Measurements from ENCODE around the gene POU2F1.

The POU2F1 gene

DNA sequence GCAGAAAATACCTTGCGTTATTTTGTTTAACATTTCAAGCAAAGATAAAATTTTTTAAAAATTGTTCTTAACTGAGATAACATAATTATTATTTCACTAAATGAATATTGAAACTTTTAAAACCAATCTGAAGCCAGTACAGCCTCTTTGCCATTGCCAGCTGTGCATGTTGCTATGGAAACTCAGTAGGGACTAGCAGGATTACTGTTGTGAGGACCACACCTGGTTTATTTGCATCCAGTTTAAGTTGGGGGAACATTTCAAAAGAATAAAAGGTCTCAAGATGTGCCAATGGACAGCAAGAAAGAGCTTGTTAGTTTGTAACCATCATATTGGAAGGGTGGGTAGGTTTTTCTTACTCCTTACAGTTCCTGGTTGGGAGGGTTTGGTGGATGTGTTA lies 80.7 kb downstream of the POU2F1 start:
- H3K27ac Mint-ChIP-seq = no peak overlapping the region
- H3K36me3 Mint-ChIP-seq (ENCODE audit: low read depth) = no peaks in the 10 kb centered on the region
- no peak overlapping the region for H3K4me3 Mint-ChIP-seq
- H3K9me3 Mint-ChIP-seq = no peaks in the 10 kb centered on the region
- no peaks in the 10 kb centered on the region for H3K4me1 Mint-ChIP-seq
- H3K27me3 Mint-ChIP-seq (ENCODE audit: low read depth) = no peaks in the 10 kb centered on the region
- TF ChIP-seq, protein P1, sequence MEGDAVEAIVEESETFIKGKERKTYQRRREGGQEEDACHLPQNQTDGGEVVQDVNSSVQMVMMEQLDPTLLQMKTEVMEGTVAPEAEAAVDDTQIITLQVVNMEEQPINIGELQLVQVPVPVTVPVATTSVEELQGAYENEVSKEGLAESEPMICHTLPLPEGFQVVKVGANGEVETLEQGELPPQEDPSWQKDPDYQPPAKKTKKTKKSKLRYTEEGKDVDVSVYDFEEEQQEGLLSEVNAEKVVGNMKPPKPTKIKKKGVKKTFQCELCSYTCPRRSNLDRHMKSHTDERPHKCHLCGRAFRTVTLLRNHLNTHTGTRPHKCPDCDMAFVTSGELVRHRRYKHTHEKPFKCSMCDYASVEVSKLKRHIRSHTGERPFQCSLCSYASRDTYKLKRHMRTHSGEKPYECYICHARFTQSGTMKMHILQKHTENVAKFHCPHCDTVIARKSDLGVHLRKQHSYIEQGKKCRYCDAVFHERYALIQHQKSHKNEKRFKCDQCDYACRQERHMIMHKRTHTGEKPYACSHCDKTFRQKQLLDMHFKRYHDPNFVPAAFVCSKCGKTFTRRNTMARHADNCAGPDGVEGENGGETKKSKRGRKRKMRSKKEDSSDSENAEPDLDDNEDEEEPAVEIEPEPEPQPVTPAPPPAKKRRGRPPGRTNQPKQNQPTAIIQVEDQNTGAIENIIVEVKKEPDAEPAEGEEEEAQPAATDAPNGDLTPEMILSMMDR (IDR thresholded peaks at IDR 0.05; ENCODE audit: unreplicated experiment in 3 of 3) = no peak

DNA sequence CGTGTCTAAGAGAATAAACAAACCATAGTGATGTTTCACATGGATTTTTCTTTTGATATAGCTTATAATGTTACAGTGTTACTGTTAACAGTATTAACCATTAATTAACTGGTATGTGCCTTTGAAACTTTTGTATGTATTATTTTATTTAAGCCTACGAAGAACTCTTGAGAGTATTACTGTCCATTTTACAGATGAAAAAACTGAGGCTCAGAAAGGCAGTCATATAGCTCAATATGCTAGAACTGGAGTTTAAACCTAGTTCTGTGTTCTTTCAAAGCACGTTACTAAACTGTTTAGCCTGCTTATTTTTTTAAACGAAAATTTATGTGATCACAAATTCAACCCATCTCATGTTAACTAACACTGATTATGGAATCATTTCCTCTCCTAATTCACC lies 83.5 kb downstream of the POU2F1 start:
- no peak overlapping the region for H3K27ac Mint-ChIP-seq

GRCh38 chr1:167305059-167305705 lies 84.5 kb downstream of the POU2F1 start:
- Mint-ChIP-seq H3K4me3 (no peak overlapping the region), H3K4me1 (no peaks in the 10 kb centered on the region), H3K36me3 (ENCODE audit: low read depth) (no peaks in the 10 kb centered on the region), H3K9me3 (no peaks in the 10 kb centered on the region), H3K27ac (no peak overlapping the region), H3K27me3 (ENCODE audit: low read depth) (no peaks in the 10 kb centered on the region)
- TF ChIP-seq, protein P1 (IDR thresholded peaks at IDR 0.05; ENCODE audit: unreplicated experiment in 3 of 3) = no peak

More for the DNA sequence above, 83.5 kb downstream of the POU2F1 start:
- Mint-ChIP-seq H3K4me3 (no peak overlapping the region), H3K9me3 (no peaks in the 10 kb centered on the region), H3K4me1 (no peaks in the 10 kb centered on the region), H3K27me3 (ENCODE audit: low read depth) (no peaks in the 10 kb centered on the region), H3K36me3 (ENCODE audit: low read depth) (no peaks in the 10 kb centered on the region)
- TF ChIP-seq, protein P1 (IDR thresholded peaks at IDR 0.05; ENCODE audit: unreplicated experiment in 3 of 3) = no peak

- TF ChIP-seq, protein P1 (IDR thresholded peaks at IDR 0.05; ENCODE audit: unreplicated experiment in 3 of 3) = no peak
- H3K36me3 Mint-ChIP-seq (ENCODE audit: low read depth) = no peaks in the 10 kb centered on the region
- no peak overlapping the region for H3K4me3 Mint-ChIP-seq
- no peak overlapping the region for H3K27ac Mint-ChIP-seq
- no peaks in the 10 kb centered on the region for H3K27me3 Mint-ChIP-seq (ENCODE audit: low read depth)
- H3K4me1 Mint-ChIP-seq = no peaks in the 10 kb centered on the region
- H3K9me3 Mint-ChIP-seq = no peaks in the 10 kb centered on the region
These were observed 85.1 kb downstream of the POU2F1 start for GRCh38 chr1:167305706-167306277.

GRCh38 chr1:167310732-167311131 lies 90.0 kb downstream of the POU2F1 start:
- Mint-ChIP-seq H3K4me3 (no peak overlapping the region), H3K27me3 (ENCODE audit: low read depth) (no peaks in the 10 kb centered on the region), H3K27ac (no peak overlapping the region), H3K9me3 (peaks cover under 1% of the 10 kb centered on the region), H3K4me1 (no peaks in the 10 kb centered on the region), H3K36me3 (ENCODE audit: low read depth) (peaks cover 14% of the 10 kb centered on the region)
- TF ChIP-seq, protein P1 (IDR thresholded peaks at IDR 0.05; ENCODE audit: unreplicated experiment in 3 of 3) = no peak

DNA sequence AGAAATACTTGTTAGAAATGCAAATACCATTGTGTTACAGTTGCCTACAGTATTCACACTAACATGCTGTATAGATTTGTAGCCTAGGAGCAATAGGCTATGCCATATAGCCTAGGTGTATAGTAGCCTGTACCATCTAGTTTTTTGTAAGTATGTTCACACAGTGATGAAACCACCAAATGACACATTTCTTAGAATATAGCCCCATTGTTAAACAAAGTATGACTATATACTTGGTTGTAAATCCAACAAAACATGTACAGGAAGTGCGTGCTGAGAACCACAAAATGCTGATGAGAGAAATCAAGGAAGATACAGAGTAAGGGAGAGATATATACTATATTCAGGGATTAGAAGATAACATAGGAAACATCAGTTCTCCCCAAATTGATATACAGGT lies 92.2 kb downstream of the POU2F1 start:
- peaks cover 33% of the 10 kb centered on the region for H3K36me3 Mint-ChIP-seq (ENCODE audit: low read depth)
- TF ChIP-seq, protein P1 (IDR thresholded peaks at IDR 0.05; ENCODE audit: unreplicated experiment in 3 of 3) = no peak
- no peaks in the 10 kb centered on the region for H3K27me3 Mint-ChIP-seq (ENCODE audit: low read depth)
- no peak overlapping the region for H3K27ac Mint-ChIP-seq
- H3K4me1 Mint-ChIP-seq = no peaks in the 10 kb centered on the region
- no peak overlapping the region for H3K4me3 Mint-ChIP-seq
- H3K9me3 Mint-ChIP-seq = peaks cover 15% of the 10 kb centered on the region
